GM12878 (cell line): ENCODE measurements around the gene SLC15A1. TPM values are rescaled to one million over a fixed set of nuclear protein-coding genes. Genes with fewer than 3 reads are reported as not detected.

Experiments used
- ATAC-seq: fragments of 200-7000 bp; cut with Tn5 transposase; 3 replicates; pipeline ENCODE4 v1.9.1; 2020; ENCODE audit warnings: mild to moderate bottlenecking, moderate library complexity
- BruUV-seq: library from RNA; stranded (reverse); fragments of 400-500 nt; replicated peaks from 2 replicates; lab custom pipeline; 2021; lab: Mats Ljungman, UMichigan
- CTCF ChIA-PET: fragments of 300-600 bp; sonication (Branson Sonifier 250); formaldehyde crosslinking; extraction: SDS; loops from one replicate; lab custom pipeline; 2021; ENCODE audit warnings: inconsistent platforms; lab: Yijun Ruan, JAX
- POLR2A ChIA-PET: fragments of 350-600 bp; formaldehyde crosslinking; extraction: SDS; loops from one replicate; lab custom pipeline; 2021; ENCODE audit warnings: inconsistent platforms; lab: Charles Lee
- RAD21 ChIA-PET: fragments of 300-600 bp; sonication (Branson Sonifier 250); formaldehyde crosslinking; loops from one replicate; lab custom pipeline; 2023; ENCODE audit warnings: antibody characterized with exemption; ENCODE audit not compliant: unreplicated experiment; lab: Charles Lee
- SMC1A ChIA-PET: fragments of 300-600 bp; sonication (Branson Sonifier 250); formaldehyde crosslinking; loops from one replicate; lab custom pipeline; 2023; ENCODE audit not compliant: unreplicated experiment, uncharacterized antibody; lab: Charles Lee
- DNase-seq: peaks from one replicate; pipeline ENCODE4 v3.0.0-alpha.2; 2011; ENCODE audit warnings: low read depth, low spot score
- FAIRE-seq: peaks from 3 replicates; lab custom pipeline; 2011; peaks lifted over from hg19 to GRCh38; lab: Jason Lieb, UNC
- H2AFZ ChIP-seq: 2 replicates; pipeline ENCODE4 v1.6.0; 2011; ENCODE audit warnings: low read depth, low read length, control low read depth; ENCODE audit not compliant: control insufficient read depth
- H3K27ac ChIP-seq: 2 replicates; pipeline ENCODE4 v1.5.1; 2011; ENCODE audit warnings: control low read depth; ENCODE audit not compliant: control insufficient read depth, insufficient read depth
- H3K27me3 ChIP-seq, 2 experiments: replicated peaks in 1 of 2; 2 replicates each; pipeline versions ENCODE4 v1.6.0 to v1.6.1; 2011; ENCODE audit warnings: low read length in 1 of 2; ENCODE audit not compliant: control insufficient read depth in 2 of 2, insufficient read depth in 2 of 2
- H3K36me3 ChIP-seq, 2 experiments: 2 replicates each; pipeline ENCODE4 v1.5.1; 2011; ENCODE audit warnings: low read length in 1 of 2; ENCODE audit not compliant: control insufficient read depth in 2 of 2, insufficient read depth in 2 of 2
- H3K4me1 ChIP-seq: 2 replicates; pipeline ENCODE4 v1.6.1; 2011; ENCODE audit warnings: mild to moderate bottlenecking, low read length, moderate library complexity, mixed read lengths; ENCODE audit not compliant: control insufficient read depth, insufficient read depth
- H3K4me2 ChIP-seq: 2 replicates; pipeline ENCODE4 v1.6.0; 2011; ENCODE audit warnings: control low read depth; ENCODE audit not compliant: control insufficient read depth, insufficient read depth
- H3K4me3 ChIP-seq: fragments of 200-600 bp; sonication (generic); 2 replicates; pipeline ENCODE4 v1.5.1; 2016
- H3K79me2 ChIP-seq: 2 replicates; pipeline ENCODE4 v1.6.0; 2011; ENCODE audit warnings: low read length; ENCODE audit not compliant: control insufficient read depth, insufficient read depth
- H3K9ac ChIP-seq: 2 replicates; pipeline ENCODE4 v1.8.0; 2011; ENCODE audit warnings: low read length, control low read depth, mixed read lengths; ENCODE audit not compliant: control insufficient read depth, insufficient read depth
- H3K9me3 ChIP-seq: replicated peaks from 3 replicates; pipeline ENCODE4 v1.5.1; 2011; ENCODE audit warnings: mild to moderate bottlenecking, low read length; ENCODE audit not compliant: control insufficient read depth, insufficient read depth
- H4K20me1 ChIP-seq: 2 replicates; pipeline ENCODE4 v1.6.0; 2011; ENCODE audit not compliant: control insufficient read depth, insufficient read depth
- CBFB ChIP-seq: IDR thresholded peaks from 2 replicates; pipeline ENCODE4 v1.6.1; 2016; ENCODE audit warnings: antibody characterized with exemption, low read depth
- IRF4 ChIP-seq: IDR thresholded peaks from 2 replicates; pipeline ENCODE4 v1.6.1; 2011; ENCODE audit warnings: low read depth, low read length
- JUNB ChIP-seq: IDR thresholded peaks from 2 replicates; pipeline ENCODE4 v1.6.1; 2016; ENCODE audit warnings: antibody characterized with exemption, mild to moderate bottlenecking
- KDM1A ChIP-seq: fragments of 200-600 bp; sonication (generic); IDR thresholded peaks from 2 replicates; pipeline ENCODE4 v1.6.1; 2016; ENCODE audit warnings: borderline replicate concordance
- PBX3 ChIP-seq: IDR thresholded peaks from 2 replicates; pipeline ENCODE4 v1.6.1; 2011; ENCODE audit warnings: mild to moderate bottlenecking, low read depth, low read length, moderate library complexity; ENCODE audit not compliant: insufficient replicate concordance
- SIN3A ChIP-seq: IDR thresholded peaks from 2 replicates; pipeline ENCODE4 v1.6.1; 2012; ENCODE audit warnings: low read depth, low read length, improper control_type of control experiment
- SRF ChIP-seq, 2 experiments: IDR thresholded peaks; 2 replicates each; pipeline ENCODE4 v1.6.1; 2011; ENCODE audit warnings: low read depth in 2 of 2, low read length in 2 of 2, mild to moderate bottlenecking in 1 of 2, moderate library complexity in 1 of 2
- SUZ12 ChIP-seq: fragments of 200-600 bp; sonication (generic); IDR thresholded peaks from one replicate; pipeline ENCODE4 v1.6.1; 2018; ENCODE audit warnings: antibody characterized with exemption, mild to moderate bottlenecking; ENCODE audit not compliant: unreplicated experiment
- TAF1 ChIP-seq: IDR thresholded peaks from 2 replicates; pipeline ENCODE4 v1.6.1; 2011; ENCODE audit warnings: mild to moderate bottlenecking, low read depth, low read length, borderline replicate concordance
- ZSCAN29 ChIP-seq: fragments of 450-650 bp; IDR thresholded peaks from 2 replicates; pipeline ENCODE4 v1.6.1; 2017; ENCODE audit warnings: mild to moderate bottlenecking, moderate library complexity
- WGBS: methylation state at CpG from one replicate; pipeline ENCODE4 v1.1.6; 2016; ENCODE audit warnings: low lambda C conversion rate; ENCODE audit not compliant: insufficient replicate concordance, insufficient coverage; ENCODE audit errors: missing lambda C conversion rate; 5-methylcytosine and 5-hydroxymethylcytosine counted together
- in situ Hi-C: fragments of 300-500 bp; cut with MboI; formaldehyde crosslinking; loops from 9 replicates; pipeline ENCODE4 v1.14.3; 2018; ENCODE audit warnings: mixed read lengths
- intact Hi-C: fragments of 100-400 bp; cut with micrococcal nuclease; formaldehyde crosslinking; loops from one replicate; pipeline ENCODE4 v1.14.2; 2022; ENCODE audit not compliant: unreplicated experiment
- polyA plus RNA-seq, 11 experiments: library from polyadenylated mRNA; depleted of rRNA in 4 of 11; unstranded in 6 of 11; stranded (reverse) in 5 of 11; fragments of >200 nt; fragmentation: Nextera tagmentation in 4 of 11; fragmentation: Illumina TruSeq in 1 of 11; extraction: Ambion mirVana in 4 of 11; extraction: Trizol in 1 of 11; gene quantifications; 1 replicate in 1 of 11; 2 replicates in 10 of 11; pipeline versions ENCODE4 v1.2.1 to v1.2.3, GENCODE V29; 2011 to 2016; ENCODE audit warnings: inconsistent platforms in 2 of 11, missing spikeins in 2 of 11, low read depth in 1 of 11
- total RNA-seq, 4 experiments: library from RNA; depleted of rRNA in 3 of 4; stranded (reverse); fragments of >200 nt in 3 of 4; fragmentation: Illumina TruSeq in 1 of 4; extraction: Trizol in 1 of 4; gene quantifications; 2 replicates each; pipeline versions ENCODE4 v1.2.1 to v1.2.3, GENCODE V29; 2013 to 2021

Gene SLC15A1
- total and polyA plus RNA-seq, 10 of the 15 experiments (the other 5 are each of a cell fraction or from before 2014, with no cell fraction given): not detected

GRCh38 chr13:98647121-98647520 lies 105.4 kb downstream of the SLC15A1 start (continued):
- TF ChIP-seq IRF4: no peak
- TF ChIP-seq PBX3: no peak
- no peak for TF ChIP-seq SIN3A
- TF ChIP-seq TAF1: no peak
- TF ChIP-seq KDM1A: no peak
- TF ChIP-seq SRF (IDR thresholded peaks at IDR 0.05; ENCODE audit: low read depth in 2 of 2, low read length in 2 of 2): no peak

- Histone ChIP-seq H3K9me3 (no peaks in the 10 kb centered on the region), H3K9ac (no peak overlapping the region), H3K27ac (no peak overlapping the region), H3K4me2 (no peak overlapping the region), H4K20me1 (no peaks in the 10 kb centered on the region), H3K4me1 (no peaks in the 10 kb centered on the region), H3K4me3 (no peak overlapping the region), H3K79me2 (no peaks in the 10 kb centered on the region), H3K36me3 (no peaks in the 10 kb centered on the region), H3K27me3 (0 out of 4 replicates have a peak, but pooled peaks cover 0 to 3% of the 10 kb centered on the region in 2 experiments), H2AFZ (no peak overlapping the region)
- 0% methylated on average over 1 of the region's 1 CpG for WGBS
- ChIA-PET SMC1A (no interaction called here), POLR2A (no interaction called here), RAD21 (no interaction called here), CTCF (no interaction called here)
- DNase-seq (no peak), ATAC-seq (no peak; the same call in 1 of the 3 replicates)
- intact Hi-C loops: no loop called here
- no TSS peak for BruUV-seq
- in situ Hi-C loops: no loop called here
- TF ChIP-seq ZSCAN29 (no peak), CBFB (no peak), SUZ12 (no peak), JUNB (peak; percentile 30; the same call in 1 of the 2 replicates)
- TF ChIP-seq, all 136 proteins: peak for 1
- no peak for FAIRE-seq
Observed at GRCh38 chr13:98643479-98643878, 109.0 kb downstream of the SLC15A1 start.
